SK-N-SH (cell line): ENCODE measurements around the gene ACOX2. TPM values are rescaled to one million over a fixed set of nuclear protein-coding genes. Genes with fewer than 3 reads are reported as not detected.

Source experiments
- CTCF ChIA-PET: fragments of 300-600, 350-600 bp; formaldehyde crosslinking; extraction: SDS; loops from one replicate; lab custom pipeline; 2021; lab: Yijun Ruan, JAX
- POLR2A ChIA-PET: fragments of 350-600 bp; sonication (Branson Sonifier 250); formaldehyde crosslinking; extraction: SDS; loops from one replicate; lab custom pipeline; 2020; ENCODE audit warnings: antibody characterized with exemption, inconsistent platforms; lab: Yijun Ruan, JAX
- DNase-seq: peaks from one replicate; pipeline ENCODE4 v3.0.0; 2012
- H2AFZ ChIP-seq: fragments of 200-600 bp; sonication (generic); 2 replicates; pipeline ENCODE4 v1.8.1; 2016; ENCODE audit warnings: antibody characterized with exemption, mild to moderate bottlenecking, low read depth
- H3F3A ChIP-seq: fragments of 200-600 bp; sonication (generic); replicated peaks from 2 replicates; pipeline ENCODE3; 2016; ENCODE audit warnings: antibody characterized with exemption, mild to moderate bottlenecking; ENCODE audit not compliant: insufficient read depth
- H3K27ac ChIP-seq, 2 experiments: fragments of 200-500 bp in 1 of 2; fragments of 200-600 bp in 1 of 2; sonication (Bioruptor generic) in 1 of 2; sonication (generic), shearing (Covaris generic) in 1 of 2; 2 replicates each; pipeline versions ENCODE4 v1.5.1 to v1.6.1; 2014 to 2016; ENCODE audit warnings: low read depth in 2 of 2, inconsistent platforms in 1 of 2, low read length in 1 of 2, mild to moderate bottlenecking in 1 of 2, mixed read lengths in 1 of 2
- H3K27me3 ChIP-seq: fragments of 200-600 bp; sonication (generic), shearing (Covaris generic); 2 replicates; pipeline ENCODE4 v1.6.1; 2016; ENCODE audit warnings: mixed run types; ENCODE audit not compliant: insufficient read depth
- H3K36me3 ChIP-seq, 2 experiments: fragments of 200-500 bp in 1 of 2; fragments of 200-600 bp in 1 of 2; sonication (Bioruptor generic) in 1 of 2; sonication (generic) in 1 of 2; replicated peaks in 1 of 2; 2 replicates each; pipeline versions ENCODE3 to v1.5.1; 2014 to 2016; ENCODE audit warnings: low read length in 1 of 2, mild to moderate bottlenecking in 1 of 2; ENCODE audit not compliant: insufficient read depth in 2 of 2, control insufficient read depth in 1 of 2
- H3K4me1 ChIP-seq, 2 experiments: fragments of 200-500 bp in 1 of 2; fragments of 200-600 bp in 1 of 2; sonication (Bioruptor generic) in 1 of 2; sonication (generic), shearing (Covaris generic) in 1 of 2; 2 replicates each; pipeline versions ENCODE4 v1.5.1 to v1.6.1; 2014 to 2016; ENCODE audit warnings: low read depth in 1 of 2, low read length in 1 of 2, mixed run types in 1 of 2; ENCODE audit not compliant: insufficient read depth in 2 of 2, control insufficient read depth in 1 of 2
- H3K4me2 ChIP-seq: fragments of 200-600 bp; sonication (generic), shearing (Covaris generic); 2 replicates; pipeline ENCODE4 v1.6.1; 2017; ENCODE audit warnings: mixed run types
- H3K4me3 ChIP-seq, 2 experiments: fragments of 200-500 bp in 1 of 2; fragments of 200-600 bp in 1 of 2; sonication (Bioruptor generic) in 1 of 2; sonication (generic), shearing (Covaris generic) in 1 of 2; 2 replicates each; pipeline versions ENCODE4 v1.5.1 to v1.8.1; 2014 to 2016; ENCODE audit warnings: low read depth in 2 of 2, inconsistent platforms in 1 of 2, low read length in 1 of 2, mild to moderate bottlenecking in 1 of 2, mixed read lengths in 1 of 2, moderate library complexity in 1 of 2
- H3K79me2 ChIP-seq: fragments of 200-600 bp; sonication (generic); 2 replicates; pipeline ENCODE4 v1.8.1; 2017; ENCODE audit warnings: mild to moderate bottlenecking; ENCODE audit not compliant: insufficient read depth
- H3K9ac ChIP-seq: fragments of 200-600 bp; sonication (generic); 2 replicates; pipeline ENCODE4 v1.6.1; 2017; ENCODE audit warnings: mixed run types
- H3K9me2 ChIP-seq: fragments of 200-600 bp; sonication (generic); 2 replicates; pipeline ENCODE4 v1.6.1; 2017; ENCODE audit warnings: mixed run types
- H3K9me3 ChIP-seq: fragments of 200-600 bp; sonication (generic); 2 replicates; pipeline ENCODE4 v1.6.1; 2017; ENCODE audit warnings: mixed run types, mild to moderate bottlenecking, moderate library complexity
- H4K20me1 ChIP-seq: fragments of 200-600 bp; sonication (generic); 2 replicates; pipeline ENCODE4 v1.6.1; 2017; ENCODE audit warnings: mild to moderate bottlenecking, mixed run types; ENCODE audit not compliant: insufficient read depth
- ELF1 ChIP-seq: IDR thresholded peaks from 2 replicates; pipeline ENCODE4 v1.4.0; 2012
- EP300 ChIP-seq, 2 experiments: IDR thresholded peaks; 2 replicates each; pipeline versions ENCODE4 v1.4.0 to v1.6.1; 2012; ENCODE audit warnings: borderline replicate concordance in 1 of 2, low read depth in 1 of 2, low read length in 1 of 2
- FOXJ3 ChIP-seq: sonication (generic); formaldehyde crosslinking; IDR thresholded peaks from 2 replicates; pipeline ENCODE4 v1.5.1; 2020; ENCODE audit warnings: mild to moderate bottlenecking, missing genetic modification reagents
- NFIC ChIP-seq: IDR thresholded peaks from 2 replicates; pipeline ENCODE4 v1.4.0; 2012; ENCODE audit warnings: borderline replicate concordance
- RAD21 ChIP-seq: IDR thresholded peaks from 2 replicates; pipeline ENCODE4 v1.6.1; 2012; ENCODE audit warnings: mild to moderate bottlenecking, low read length
- REST ChIP-seq: IDR thresholded peaks from 2 replicates; pipeline ENCODE4 v1.6.1; 2012; ENCODE audit warnings: mild to moderate bottlenecking, low read depth, low read length, moderate library complexity
- SMC3 ChIP-seq: IDR thresholded peaks from 2 replicates; pipeline ENCODE4 v1.6.1; 2012; ENCODE audit warnings: low read depth, low read length, improper control_type of control experiment
- TAF1 ChIP-seq: IDR thresholded peaks from 2 replicates; pipeline ENCODE4 v1.6.1; 2012; ENCODE audit warnings: low read depth, mild to moderate bottlenecking, low read length, moderate library complexity, borderline replicate concordance
- YY1 ChIP-seq: IDR thresholded peaks from 2 replicates; pipeline ENCODE4 v1.4.0; 2012; ENCODE audit warnings: low read depth, mild to moderate bottlenecking
- WGBS: methylation state at CpG from one replicate; pipeline ENCODE4 v1.1.6; 2017; ENCODE audit warnings: low lambda C conversion rate; 5-methylcytosine and 5-hydroxymethylcytosine counted together
- polyA plus RNA-seq, 3 experiments: library from polyadenylated mRNA; depleted of rRNA; stranded (reverse); fragments of >200 nt; gene quantifications; 2 replicates each; pipeline ENCODE4 v1.2.3, GENCODE V29; 2012
- TF ChIP-seq, protein P1 (sequence below): IDR thresholded peaks from 2 replicates; pipeline ENCODE4 v1.4.0; 2012; ENCODE audit warnings: low read depth, borderline replicate concordance
- TF ChIP-seq, protein P2 (sequence below): IDR thresholded peaks from 2 replicates; pipeline ENCODE4; 2012
- TF ChIP-seq, protein P3 (sequence below): fragments of 200-600 bp; sonication (generic); IDR thresholded peaks from 2 replicates; pipeline ENCODE4 v1.6.1; 2017; ENCODE audit warnings: antibody characterized with exemption, mild to moderate bottlenecking, moderate library complexity

ACOX2 gene
- polyA plus RNA-seq, 1 of the 3 experiments (the other 2 are of a cell fraction) = 9.0 TPM

- CTCF ChIA-PET = interaction anchor here (1.0 to 17.3 kb wide), 6 partner anchors 14 to 1239 kb away, joined by 3 to 446 read pairs (median 16); partner anchors contain the start of gene KCTD6
- TF ChIP-seq, protein P1, sequence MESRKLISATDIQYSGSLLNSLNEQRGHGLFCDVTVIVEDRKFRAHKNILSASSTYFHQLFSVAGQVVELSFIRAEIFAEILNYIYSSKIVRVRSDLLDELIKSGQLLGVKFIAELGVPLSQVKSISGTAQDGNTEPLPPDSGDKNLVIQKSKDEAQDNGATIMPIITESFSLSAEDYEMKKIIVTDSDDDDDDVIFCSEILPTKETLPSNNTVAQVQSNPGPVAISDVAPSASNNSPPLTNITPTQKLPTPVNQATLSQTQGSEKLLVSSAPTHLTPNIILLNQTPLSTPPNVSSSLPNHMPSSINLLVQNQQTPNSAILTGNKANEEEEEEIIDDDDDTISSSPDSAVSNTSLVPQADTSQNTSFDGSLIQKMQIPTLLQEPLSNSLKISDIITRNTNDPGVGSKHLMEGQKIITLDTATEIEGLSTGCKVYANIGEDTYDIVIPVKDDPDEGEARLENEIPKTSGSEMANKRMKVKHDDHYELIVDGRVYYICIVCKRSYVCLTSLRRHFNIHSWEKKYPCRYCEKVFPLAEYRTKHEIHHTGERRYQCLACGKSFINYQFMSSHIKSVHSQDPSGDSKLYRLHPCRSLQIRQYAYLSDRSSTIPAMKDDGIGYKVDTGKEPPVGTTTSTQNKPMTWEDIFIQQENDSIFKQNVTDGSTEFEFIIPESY = no peak
- TF ChIP-seq, protein P2, sequence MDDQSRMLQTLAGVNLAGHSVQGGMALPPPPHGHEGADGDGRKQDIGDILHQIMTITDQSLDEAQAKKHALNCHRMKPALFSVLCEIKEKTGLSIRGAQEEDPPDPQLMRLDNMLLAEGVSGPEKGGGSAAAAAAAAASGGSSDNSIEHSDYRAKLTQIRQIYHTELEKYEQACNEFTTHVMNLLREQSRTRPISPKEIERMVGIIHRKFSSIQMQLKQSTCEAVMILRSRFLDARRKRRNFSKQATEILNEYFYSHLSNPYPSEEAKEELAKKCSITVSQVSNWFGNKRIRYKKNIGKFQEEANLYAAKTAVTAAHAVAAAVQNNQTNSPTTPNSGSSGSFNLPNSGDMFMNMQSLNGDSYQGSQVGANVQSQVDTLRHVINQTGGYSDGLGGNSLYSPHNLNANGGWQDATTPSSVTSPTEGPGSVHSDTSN = no peak
- TF ChIP-seq EP300 (IDR thresholded peaks at IDR 0.05; ENCODE audit: borderline replicate concordance in 1 of 2, low read depth in 1 of 2, low read length in 1 of 2) = no peak
- no peak for TF ChIP-seq NFIC
- no peak for TF ChIP-seq YY1
- no peak for TF ChIP-seq FOXJ3
- no peak for TF ChIP-seq ELF1
- TF ChIP-seq RAD21 = no peak
- TF ChIP-seq SMC3 = no peak
- no peak for TF ChIP-seq TAF1
- TF ChIP-seq, protein P3, sequence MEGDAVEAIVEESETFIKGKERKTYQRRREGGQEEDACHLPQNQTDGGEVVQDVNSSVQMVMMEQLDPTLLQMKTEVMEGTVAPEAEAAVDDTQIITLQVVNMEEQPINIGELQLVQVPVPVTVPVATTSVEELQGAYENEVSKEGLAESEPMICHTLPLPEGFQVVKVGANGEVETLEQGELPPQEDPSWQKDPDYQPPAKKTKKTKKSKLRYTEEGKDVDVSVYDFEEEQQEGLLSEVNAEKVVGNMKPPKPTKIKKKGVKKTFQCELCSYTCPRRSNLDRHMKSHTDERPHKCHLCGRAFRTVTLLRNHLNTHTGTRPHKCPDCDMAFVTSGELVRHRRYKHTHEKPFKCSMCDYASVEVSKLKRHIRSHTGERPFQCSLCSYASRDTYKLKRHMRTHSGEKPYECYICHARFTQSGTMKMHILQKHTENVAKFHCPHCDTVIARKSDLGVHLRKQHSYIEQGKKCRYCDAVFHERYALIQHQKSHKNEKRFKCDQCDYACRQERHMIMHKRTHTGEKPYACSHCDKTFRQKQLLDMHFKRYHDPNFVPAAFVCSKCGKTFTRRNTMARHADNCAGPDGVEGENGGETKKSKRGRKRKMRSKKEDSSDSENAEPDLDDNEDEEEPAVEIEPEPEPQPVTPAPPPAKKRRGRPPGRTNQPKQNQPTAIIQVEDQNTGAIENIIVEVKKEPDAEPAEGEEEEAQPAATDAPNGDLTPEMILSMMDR = no peak
- no peaks in the 10 kb centered on the region for H3F3A ChIP-seq
- H3K9me2 ChIP-seq = no peaks in the 10 kb centered on the region
- H3K36me3 ChIP-seq = no peaks in the 10 kb centered on the region
- DNase-seq = no peak
- POLR2A ChIA-PET = no interaction called here
- no peak overlapping the region for H3K4me2 ChIP-seq
- WGBS = 65% methylated on average over 4 of the region's 5 CpGs
- H3K27me3 ChIP-seq = no peaks in the 10 kb centered on the region
- H3K79me2 ChIP-seq = no peaks in the 10 kb centered on the region
- H3K4me1 ChIP-seq = peaks cover 0 to 17% of the 10 kb centered on the region in 2 experiments; a peak in 1 of 4 replicates
- no peak overlapping the region for H3K27ac ChIP-seq
- H3K4me3 ChIP-seq = no peak overlapping the region
- H3K9ac ChIP-seq = no peak overlapping the region
- H4K20me1 ChIP-seq = no peaks in the 10 kb centered on the region
- H2AFZ ChIP-seq = no peak overlapping the region
- H3K9me3 ChIP-seq = no peaks in the 10 kb centered on the region
Observed at GRCh38 chr3:58570851-58571250, 33.9 kb upstream of the ACOX2 start.

DNA sequence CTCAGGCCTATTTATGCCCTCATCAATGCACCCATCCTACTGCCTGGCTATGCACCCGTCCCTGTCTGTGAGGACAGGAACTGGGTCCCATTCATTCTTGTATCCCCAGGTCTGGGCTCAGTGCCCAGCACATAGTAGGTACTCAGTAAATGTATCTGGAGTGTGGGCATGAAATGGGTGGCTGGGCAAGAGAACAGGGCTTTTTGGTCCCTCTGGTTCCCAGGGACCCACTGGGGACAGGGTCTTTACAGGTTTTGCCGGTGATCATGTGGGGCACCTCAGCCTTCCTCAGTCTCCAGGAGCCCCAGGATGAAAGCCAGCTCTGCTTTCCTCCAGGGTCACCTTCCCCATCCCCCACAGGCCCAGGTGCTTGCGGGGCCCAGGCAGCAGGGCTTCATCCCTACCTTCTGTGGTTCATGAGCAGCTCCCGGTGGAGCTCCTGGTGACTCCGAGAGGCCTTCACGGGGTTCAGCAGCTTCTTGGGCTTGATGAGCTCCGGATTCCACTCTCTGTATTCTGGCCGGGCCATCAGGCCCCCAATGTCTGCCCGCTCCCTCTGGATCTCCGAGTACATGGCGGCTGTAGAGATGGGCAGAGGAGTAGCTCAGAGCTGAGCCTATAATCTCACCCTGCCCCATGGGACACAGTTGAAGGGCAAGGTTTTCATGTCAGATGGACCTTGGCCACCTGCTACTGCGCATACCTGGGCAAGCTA lies 32.5 kb upstream of the ACOX2 start:
- H3K36me3 ChIP-seq = no peaks in the 10 kb centered on the region
- CTCF ChIA-PET = interaction anchor here (0.6 to 17.3 kb wide), 31 partner anchors 9 to 1306 kb away, joined by 3 to 446 read pairs (median 4); partner anchors contain the start of genes ACOX2 and KCTD6
- 86% methylated on average over 10 of the region's 12 CpGs for WGBS
- H3K9me2 ChIP-seq = no peaks in the 10 kb centered on the region
- no peak overlapping the region for H3K27ac ChIP-seq
- no peak overlapping the region for H3K9ac ChIP-seq
- H3K4me2 ChIP-seq = no peak overlapping the region
- no peak for DNase-seq
- H3K4me3 ChIP-seq = no peak overlapping the region
- H3K9me3 ChIP-seq = no peaks in the 10 kb centered on the region
- H3K27me3 ChIP-seq = no peaks in the 10 kb centered on the region
- no peaks in the 10 kb centered on the region for H3K79me2 ChIP-seq
- POLR2A ChIA-PET = no interaction called here
- H3F3A ChIP-seq = no peaks in the 10 kb centered on the region
- H3K4me1 ChIP-seq = peaks cover 4 to 13% of the 10 kb centered on the region in 2 experiments; a peak in 1 of 4 replicates
- H4K20me1 ChIP-seq = no peaks in the 10 kb centered on the region
- H2AFZ ChIP-seq = no peak overlapping the region
- TF ChIP-seq, protein P3 = no peak
- TF ChIP-seq, protein P2 = no peak
- TF ChIP-seq SMC3 (no peak), REST (no peak), RAD21 (no peak), NFIC (no peak)
